H9 (cell line): ENCODE data around the gene MICB. TPM values are rescaled to one million over a fixed set of nuclear protein-coding genes. Genes with fewer than 3 reads are reported as not detected.

Experiments used
- DNase-seq: peaks from one replicate; pipeline ENCODE4 v3.0.0-alpha.2; 2017
- H2AFZ ChIP-seq: one replicate; pipeline ENCODE4 v1.6.1; 2013; ENCODE audit warnings: mild to moderate bottlenecking, low read length, control low read depth, moderate library complexity
- H2AK5ac ChIP-seq: 2 replicates; pipeline ENCODE4 v1.6.1; 2013; ENCODE audit warnings: low read length, control low read depth, mixed read lengths; ENCODE audit not compliant: insufficient read length
- H2BK120ac ChIP-seq: one replicate; pipeline ENCODE4 v1.6.1; 2013; ENCODE audit warnings: low read depth, mild to moderate bottlenecking, low read length, control low read depth, inconsistent platforms; ENCODE audit not compliant: poor library complexity, severe bottlenecking
- H2BK12ac ChIP-seq: 2 replicates; pipeline ENCODE4 v1.6.1; 2013; ENCODE audit warnings: low read length, control low read depth, mixed read lengths, low read depth; ENCODE audit not compliant: insufficient read length
- H2BK15ac ChIP-seq: 2 replicates; pipeline ENCODE4 v1.6.1; 2013; ENCODE audit warnings: low read depth, low read length, control low read depth
- H2BK20ac ChIP-seq: one replicate; pipeline ENCODE4 v1.6.1; 2013; ENCODE audit warnings: low read depth, mild to moderate bottlenecking, low read length, control low read depth, inconsistent platforms; ENCODE audit not compliant: poor library complexity, severe bottlenecking
- H2BK5ac ChIP-seq: 2 replicates; pipeline ENCODE4 v1.6.1; 2013; ENCODE audit warnings: low read length, control low read depth, mixed read lengths; ENCODE audit not compliant: insufficient read length
- H3K14ac ChIP-seq: 2 replicates; pipeline ENCODE4 v1.6.1; 2013; ENCODE audit warnings: low read length, control low read depth; ENCODE audit not compliant: insufficient read depth
- H3K18ac ChIP-seq: 2 replicates; pipeline ENCODE4 v1.6.1; 2013; ENCODE audit warnings: low read depth, mild to moderate bottlenecking, mixed read lengths, low read length, control low read depth; ENCODE audit not compliant: insufficient read length
- H3K23ac ChIP-seq: 2 replicates; pipeline ENCODE4 v1.6.1; 2013; ENCODE audit warnings: low read length, control low read depth, mixed read lengths, low read depth; ENCODE audit not compliant: insufficient read length
- H3K23me2 ChIP-seq: 2 replicates; pipeline ENCODE4 v1.6.1; 2013; ENCODE audit warnings: low read depth, mild to moderate bottlenecking, mixed read lengths, low read length, control low read depth; ENCODE audit not compliant: insufficient read length, poor library complexity, severe bottlenecking
- H3K27ac ChIP-seq: 2 replicates; pipeline ENCODE4 v1.5.1; 2013; ENCODE audit warnings: low read length, control low read depth, mixed read lengths, low read depth; ENCODE audit not compliant: insufficient read length
- H3K27me3 ChIP-seq: 2 replicates; pipeline ENCODE4 v1.6.1; 2013; ENCODE audit warnings: low read length, control low read depth, inconsistent platforms; ENCODE audit not compliant: insufficient read depth
- H3K4ac ChIP-seq: 2 replicates; pipeline ENCODE4 v1.6.1; 2013; ENCODE audit warnings: low read depth, mild to moderate bottlenecking, control low read depth, inconsistent platforms, low read length, moderate library complexity
- H3K4me1 ChIP-seq: 2 replicates; pipeline ENCODE4 v1.6.1; 2013; ENCODE audit warnings: low read length, control low read depth, inconsistent platforms; ENCODE audit not compliant: insufficient read depth
- H3K4me2 ChIP-seq: 2 replicates; pipeline ENCODE4 v1.6.1; 2013; ENCODE audit warnings: low read length, control low read depth, mixed read lengths; ENCODE audit not compliant: insufficient read length, insufficient read depth
- H3K56ac ChIP-seq: 2 replicates; pipeline ENCODE4 v1.6.1; 2013; ENCODE audit warnings: low read depth, mild to moderate bottlenecking, mixed read lengths, low read length, control low read depth; ENCODE audit not compliant: insufficient read length
- H3K79me1 ChIP-seq: 2 replicates; pipeline ENCODE4 v1.6.1; 2013; ENCODE audit warnings: low read depth, mild to moderate bottlenecking, moderate library complexity, low read length, control low read depth, inconsistent platforms; ENCODE audit not compliant: insufficient read depth, poor library complexity, severe bottlenecking
- H3K79me2 ChIP-seq: 2 replicates; pipeline ENCODE4 v1.6.1; 2013; ENCODE audit warnings: low read length, control low read depth, inconsistent platforms; ENCODE audit not compliant: insufficient read depth
- H3K9ac ChIP-seq: 2 replicates; pipeline ENCODE4 v1.6.1; 2013; ENCODE audit warnings: low read length, control low read depth, mixed read lengths; ENCODE audit not compliant: insufficient read length; ENCODE audit errors: extremely low read depth
- H3K9me3 ChIP-seq: one replicate; pipeline ENCODE4 v1.6.1; 2013; ENCODE audit warnings: low read depth, low read length, inconsistent platforms; ENCODE audit not compliant: control insufficient read depth
- H3T11ph ChIP-seq: one replicate; pipeline ENCODE4 v1.6.1; 2013; ENCODE audit warnings: mild to moderate bottlenecking, low read length, control low read depth, inconsistent platforms
- H4K20me1 ChIP-seq: one replicate; pipeline ENCODE4 v1.6.1; 2013; ENCODE audit not compliant: control insufficient read depth, insufficient read length, insufficient read depth
- H4K5ac ChIP-seq: 2 replicates; pipeline ENCODE4 v1.6.1; 2013; ENCODE audit warnings: low read depth, mild to moderate bottlenecking, mixed read lengths, low read length, control low read depth; ENCODE audit not compliant: insufficient read length
- H4K8ac ChIP-seq: replicated peaks from 2 replicates; pipeline ENCODE4 v1.6.1; 2013; ENCODE audit warnings: low read length, control low read depth, mixed read lengths, low read depth; ENCODE audit not compliant: insufficient read length
- H4K91ac ChIP-seq: 2 replicates; pipeline ENCODE4 v1.6.1; 2013; ENCODE audit warnings: low read depth, mild to moderate bottlenecking, moderate library complexity, mixed read lengths, low read length, control low read depth; ENCODE audit not compliant: insufficient read length
- H3K27ac Mint-ChIP-seq, 3 experiments: 2 replicates in 2 of 3; 3 replicates in 1 of 3; pipeline ENCODE4 v1.8.0; 2020 to 2021; ENCODE audit warnings: mixed read lengths in 3 of 3, mild to moderate bottlenecking in 1 of 3, moderate library complexity in 1 of 3
- H3K27me3 Mint-ChIP-seq: 2 replicates; pipeline ENCODE4 v1.8.0; 2021; ENCODE audit warnings: low read depth, mild to moderate bottlenecking, moderate library complexity, mixed read lengths
- H3K36me3 Mint-ChIP-seq, 3 experiments: 2 replicates in 2 of 3; 3 replicates in 1 of 3; pipeline ENCODE4 v1.8.0; 2020 to 2021; ENCODE audit warnings: low read depth in 3 of 3, mixed read lengths in 3 of 3; ENCODE audit not compliant: insufficient read depth in 1 of 3
- H3K4me1 Mint-ChIP-seq, 2 experiments: 2 replicates each; pipeline ENCODE4 v1.8.0; 2020; ENCODE audit warnings: mixed read lengths in 2 of 2
- H3K4me3 Mint-ChIP-seq, 2 experiments: 2 replicates in 1 of 2; 3 replicates in 1 of 2; pipeline ENCODE4 v1.8.0; 2020 to 2021; ENCODE audit warnings: mild to moderate bottlenecking in 2 of 2, mixed read lengths in 2 of 2, moderate library complexity in 1 of 2
- H3K9me3 Mint-ChIP-seq, 2 experiments: 2 replicates in 1 of 2; 3 replicates in 1 of 2; pipeline ENCODE4 v1.8.0; 2020; ENCODE audit warnings: mild to moderate bottlenecking in 2 of 2, mixed read lengths in 2 of 2, moderate library complexity in 1 of 2
- CTCF ChIP-seq: fragments of 200-600 bp; sonication (generic); conservative IDR thresholded peaks from 3 replicates; pipeline ENCODE4 v1.8.0; 2021; ENCODE audit warnings: antibody characterized with exemption, mild to moderate bottlenecking
- WGBS: extraction: QIAGEN DNeasy Blood & Tissue Kit; methylation state at CpG from one replicate; pipeline ENCODE4 v1.1.7; 2013; ENCODE audit warnings: missing lambda C conversion rate, low lambda C conversion rate, mixed read lengths; ENCODE audit not compliant: insufficient read length; ENCODE audit errors: extremely low coverage; 5-methylcytosine and 5-hydroxymethylcytosine counted together
- total RNA-seq: library from RNA; stranded (reverse); gene quantifications from 2 replicates; pipeline ENCODE4 v1.2.1, GENCODE V29; 2021

Gene MICB
- total RNA-seq, 1 experiment from 2014 or later, result 6.2 TPM

- Histone ChIP-seq H4K20me1 (no peaks in the 10 kb centered on the region), H2BK12ac (no peak overlapping the region), H3K14ac (no peak overlapping the region), H2BK120ac (no peak overlapping the region), H3K79me1 (no peaks in the 10 kb centered on the region), H2AFZ (no peak overlapping the region), H3K4ac (no peak overlapping the region), H4K91ac (no peak overlapping the region), H2BK15ac (no peak overlapping the region), H3K79me2 (no peaks in the 10 kb centered on the region), H4K8ac (no peak overlapping the region), H3K9ac (no peak overlapping the region), H3K27me3 (no peaks in the 10 kb centered on the region), H3K56ac (no peak overlapping the region), H4K5ac (no peak overlapping the region), H3K4me2 (no peak overlapping the region), H2AK5ac (no peak overlapping the region), H3K23ac (no peak overlapping the region), H3K27ac (no peak overlapping the region), H3K4me1 (peaks cover 6% of the 10 kb centered on the region; the same call in 1 of the 2 replicates), H3T11ph (no peak overlapping the region), H3K18ac (no peak overlapping the region), H3K9me3 (no peaks in the 10 kb centered on the region), H2BK5ac (no peak overlapping the region), H3K23me2 (no peaks in the 10 kb centered on the region), H2BK20ac (no peak overlapping the region)
- H3K4me1 Mint-ChIP-seq, result peaks cover 12 to 19% of the 10 kb centered on the region in 2 experiments
- H3K36me3 Mint-ChIP-seq, result peaks cover 0 to 3% (median 0%) of the 10 kb centered on the region in 3 experiments; a peak in 1 of 7 replicates
- TF ChIP-seq CTCF, result no peak
- no peaks in the 10 kb centered on the region for H3K9me3 Mint-ChIP-seq
- peaks cover 28% of the 10 kb centered on the region for H3K27me3 Mint-ChIP-seq
- WGBS, result no CpG with 5 or more reads among the region's 1 CpG
- no peak overlapping the region for H3K4me3 Mint-ChIP-seq
- no peak overlapping the region for H3K27ac Mint-ChIP-seq
- DNase-seq, result no peak
Observed at GRCh38 chr6:31465185-31465536, 32.8 kb upstream of the MICB start.
